ENCODE results near the gene C10orf143. TPM values are rescaled to one million over a fixed set of nuclear protein-coding genes. Genes with fewer than 3 reads are reported as not detected.

C10orf143 gene
- total RNA-seq, 4 donors from 2014 or later: 0.55 to 2.5 (median 1.3) TPM

- ATAC-seq (no peak), DNase-seq (no peak)
- no peak for TF ChIP-seq POLR2A (IDR thresholded peaks at IDR 0.05)
- TF ChIP-seq CTCF (IDR thresholded peaks at IDR 0.05 in 4 of 5, conservative IDR thresholded peaks at IDR 0.05 in 1 of 5): no peak
- Histone ChIP-seq H3K27ac (no peak overlapping the region), H3K9me3 (no peaks in the 10 kb centered on the region), H3K27me3 (no peaks in the 10 kb centered on the region), H3K36me3 (no peaks in the 10 kb centered on the region), H3K4me1 (no peaks in the 10 kb centered on the region), H3K4me3 (no peak overlapping the region)
- intact Hi-C loops (cut with DNase I; ENCODE audit: low total_unique reads): no loop called here
- in situ Hi-C loops (cut with MboI; ENCODE audit: low sequenced_read_pairs in 4 of 4): no loop called here
Measured at GRCh38 chr10:130015075-130015695, 95.4 kb downstream of the C10orf143 start.

DNA sequence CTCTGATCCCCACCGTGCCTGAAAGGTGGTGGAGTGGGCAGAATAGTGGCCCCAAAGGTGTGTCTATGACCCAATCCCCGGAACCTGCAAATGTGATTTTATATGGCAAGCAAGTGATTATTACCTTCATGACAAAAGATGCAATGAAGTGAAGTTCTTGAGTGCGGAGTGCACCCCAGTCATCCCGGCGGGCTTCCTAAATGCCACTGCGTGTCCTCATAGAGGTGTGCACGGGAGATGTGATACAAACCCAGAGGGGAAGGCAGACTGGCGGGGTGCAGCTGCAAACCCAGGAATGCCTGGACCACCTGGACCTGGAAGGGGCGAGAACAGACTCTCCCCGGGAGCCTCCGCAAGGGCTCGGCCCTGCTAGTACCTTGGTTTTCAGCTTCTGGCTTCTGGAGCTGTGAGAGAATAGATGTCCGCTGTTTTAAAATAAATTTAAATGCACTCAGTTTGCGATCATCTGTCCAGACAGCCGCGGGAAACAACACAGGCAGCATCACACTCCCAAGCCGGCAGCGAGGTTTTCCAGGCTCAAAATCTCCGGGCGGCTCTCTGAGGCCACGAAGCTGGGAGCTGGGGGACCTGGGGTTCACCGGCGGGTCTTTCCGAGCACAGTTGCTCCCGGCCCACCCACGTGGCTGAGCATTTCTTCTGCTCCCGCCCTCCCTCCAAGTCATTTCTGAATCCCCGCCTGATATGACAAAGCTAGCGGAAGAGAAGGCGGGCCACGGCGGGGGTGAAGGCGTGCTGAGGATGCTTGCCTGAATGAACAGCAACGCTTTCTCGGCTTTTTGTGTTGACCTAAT, 96.2 kb downstream of the C10orf143 start:
- H3K36me3 ChIP-seq: no peaks in the 10 kb centered on the region
- intact Hi-C loops (cut with DNase I; ENCODE audit: low total_unique reads) (no loop called here), in situ Hi-C loops (cut with MboI; ENCODE audit: low sequenced_read_pairs in 4 of 4) (no loop called here)
- H3K4me1 ChIP-seq: no peaks in the 10 kb centered on the region
- H3K4me3 ChIP-seq: no peak overlapping the region
- H3K9me3 ChIP-seq: no peaks in the 10 kb centered on the region
- DNase-seq (no peak), ATAC-seq (no peak)
- TF ChIP-seq CTCF (IDR thresholded peaks at IDR 0.05 in 4 of 5, conservative IDR thresholded peaks at IDR 0.05 in 1 of 5) (no peak), POLR2A (IDR thresholded peaks at IDR 0.05) (no peak)
- no peak overlapping the region for H3K27ac ChIP-seq
- H3K27me3 ChIP-seq: no peaks in the 10 kb centered on the region

Other genes starting within 250 kb of the C10orf143 start
- gene EBF3, start 146.6 kb downstream of the C10orf143 start, total RNA-seq: 10 to 100 TPM in 1 of 4 donors, 1 to 10 TPM in 3; 5.5 to 10.4 (median 8.2) TPM
- gene GLRX3, start 25.6 kb upstream of the C10orf143 start, total RNA-seq: 10 to 100 TPM; 41.0 to 68.0 (median 50.1) TPM